ENCODE results near the gene P4HA3.

- no peak for TF ChIP-seq CTCF (conservative IDR thresholded peaks at IDR 0.05; ENCODE audit: low read depth, low read length)
- no peak for TF ChIP-seq EZH2 (IDR thresholded peaks at IDR 0.05; ENCODE audit: low read length, unreplicated experiment)
- TF ChIP-seq EZH2phosphoT487 (IDR thresholded peaks at IDR 0.05; ENCODE audit: borderline replicate concordance, low read length) = no peak
Observed at GRCh38 chr11:74249496-74249895, 61.9 kb downstream of the P4HA3 start.

Data from PC-3 (cell line).